Left ventricle myocardium inferior (tissue), 1 donor: ENCODE results near the gene ZPR1. TPM values are rescaled to one million over a fixed set of nuclear protein-coding genes. Genes with fewer than 3 reads are reported as not detected.

Source experiments
- DNase-seq: peaks from one replicate; pipeline ENCODE4 v3.0.0-alpha.2; 2020
- H3K27ac ChIP-seq: fragments of 200-600 bp; replicated peaks from 2 replicates; pipeline ENCODE4 v1.8.0; 2021
- H3K27me3 ChIP-seq: fragments of 200-600 bp; 2 replicates; pipeline ENCODE4 v1.8.0; 2021; ENCODE audit warnings: low read depth
- H3K36me3 ChIP-seq: fragments of 200-600 bp; 2 replicates; pipeline ENCODE4 v1.8.0; 2021
- H3K4me1 ChIP-seq: fragments of 200-600 bp; 2 replicates; pipeline ENCODE4 v1.8.0; 2021
- H3K4me3 ChIP-seq: fragments of 200-600 bp; 2 replicates; pipeline ENCODE4 v1.8.0; 2021; ENCODE audit warnings: mild to moderate bottlenecking, moderate library complexity
- H3K9me3 ChIP-seq: fragments of 200-600 bp; replicated peaks from 2 replicates; pipeline ENCODE4 v1.8.0; 2021
- CTCF ChIP-seq: fragments of 200-600 bp; IDR thresholded peaks from 2 replicates; pipeline ENCODE4 v1.8.0; 2021; ENCODE audit warnings: antibody characterized with exemption, mild to moderate bottlenecking, borderline replicate concordance
- intact Hi-C: fragments of 100-400 bp; cut with micrococcal nuclease; formaldehyde crosslinking; loops from one replicate; pipeline ENCODE4 v1.11.0; 2022
- total RNA-seq: library from RNA; stranded (reverse); fragmentation: NEBNext Ultra II Directional; extraction: Animal tissue kit (Norgen Biotek cat#: 25700); gene quantifications from one replicate; pipeline ENCODE4 v1.2.1, GENCODE V29; 2021
- donor health status: DM: no; HTN: yes; CAD: no; lungs with severe emphysema.

The ZPR1 gene
- total RNA-seq, 1 donor from 2014 or later = 26.4 TPM

- no peak for TF ChIP-seq CTCF
- Histone ChIP-seq H3K4me3 (no peak overlapping the region), H3K36me3 (peaks cover 14% of the 10 kb centered on the region), H3K9me3 (no peaks in the 10 kb centered on the region), H3K4me1 (peaks cover 33% of the 10 kb centered on the region), H3K27ac (no peak overlapping the region), H3K27me3 (no peaks in the 10 kb centered on the region)
- intact Hi-C loops = loop anchor here (5.0 kb wide), 1 partner anchor 437 kb away; no protein-coding TSS in a partner anchor
- DNase-seq = no peak
Measured at GRCh38 chr11:116790167-116791001, 2.6 kb upstream of the ZPR1 start.

- H3K27me3 ChIP-seq = no peaks in the 10 kb centered on the region
- TF ChIP-seq CTCF = no peak
- no peak overlapping the region for H3K4me3 ChIP-seq
- H3K27ac ChIP-seq = no peak overlapping the region
- H3K36me3 ChIP-seq = peaks cover 28% of the 10 kb centered on the region
- peaks cover 33% of the 10 kb centered on the region for H3K4me1 ChIP-seq
- intact Hi-C loops = loop anchor here (5.0 kb wide), 1 partner anchor 318 kb away; no protein-coding TSS in a partner anchor
- DNase-seq = no peak
- no peaks in the 10 kb centered on the region for H3K9me3 ChIP-seq
Measured at GRCh38 chr11:116788975-116789374, 1.2 kb upstream of the ZPR1 start.

DNA sequence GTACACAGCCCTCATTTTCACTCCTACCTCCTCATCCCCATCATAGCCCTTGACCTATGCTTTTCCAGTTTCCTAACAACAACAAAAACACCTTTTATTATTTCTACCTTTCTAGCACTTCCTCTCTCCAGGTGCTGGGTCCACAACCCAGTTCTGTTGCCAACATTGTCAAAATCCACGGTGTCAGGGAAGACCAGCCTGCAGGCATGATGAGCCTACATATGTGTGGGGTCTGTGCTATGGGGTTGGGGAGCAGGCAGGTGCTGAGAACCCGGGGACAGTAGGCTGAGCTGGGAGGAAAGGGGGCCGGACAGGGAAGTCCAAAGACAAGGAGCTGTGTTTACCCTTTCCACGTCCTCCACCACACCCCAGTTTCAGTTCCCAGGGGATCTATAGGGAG lies 711 bp upstream of the ZPR1 start:
- Histone ChIP-seq H3K4me1 (peaks cover 33% of the 10 kb centered on the region), H3K9me3 (no peaks in the 10 kb centered on the region), H3K27me3 (no peaks in the 10 kb centered on the region), H3K4me3 (peak overlapping the region; percentile 85), H3K27ac (peak overlapping the region; percentile 89), H3K36me3 (peaks cover 32% of the 10 kb centered on the region)
- intact Hi-C loops = loop anchor here (5.0 kb wide), 1 partner anchor 319 kb away; no protein-coding TSS in a partner anchor
- TF ChIP-seq CTCF = no peak
- DNase-seq = no peak

- Histone ChIP-seq H3K9me3 (no peaks in the 10 kb centered on the region), H3K27me3 (no peaks in the 10 kb centered on the region), H3K4me3 (peak overlapping the region; percentile 85), H3K27ac (peak overlapping the region; percentile 89), H3K4me1 (peaks cover 33% of the 10 kb centered on the region), H3K36me3 (peaks cover 44% of the 10 kb centered on the region)
- TF ChIP-seq CTCF = no peak
- intact Hi-C loops = loop anchor here (5.0 kb wide), 1 partner anchor 320 kb away; no protein-coding TSS in a partner anchor
- DNase-seq = no peak
Measured at GRCh38 chr11:116787436-116787785, 412 bp downstream of the ZPR1 start.

DNA sequence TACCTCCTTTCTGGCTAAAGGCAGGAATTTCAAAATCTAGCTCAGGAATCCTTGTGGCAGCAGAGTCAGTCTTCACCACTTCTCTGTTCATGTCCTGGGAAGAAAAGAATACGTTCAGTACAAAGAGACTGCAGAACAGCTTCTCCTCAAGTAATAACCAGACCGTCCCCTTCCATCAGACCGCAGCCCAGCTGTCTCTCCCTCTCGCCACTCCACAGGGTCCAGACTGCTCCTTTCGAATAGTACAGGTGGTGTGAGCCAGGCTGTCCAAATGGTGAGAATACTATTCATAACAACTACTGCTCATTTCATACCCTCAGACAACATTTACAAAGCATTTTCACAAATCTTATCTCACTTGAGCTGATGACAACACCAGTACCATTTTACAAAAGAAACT lies 857 bp downstream of the ZPR1 start:
- peaks cover 48% of the 10 kb centered on the region for H3K36me3 ChIP-seq
- no peaks in the 10 kb centered on the region for H3K27me3 ChIP-seq
- H3K27ac ChIP-seq = no peak overlapping the region
- no peak for DNase-seq
- no peak for TF ChIP-seq CTCF
- H3K4me1 ChIP-seq = peaks cover 33% of the 10 kb centered on the region
- H3K9me3 ChIP-seq = no peaks in the 10 kb centered on the region
- intact Hi-C loops = loop anchor here (5.0 kb wide), 1 partner anchor 320 kb away; no protein-coding TSS in a partner anchor
- peak overlapping the region; percentile 85 for H3K4me3 ChIP-seq
